ENCODE data around the gene ZNF774.

Gene ZNF774

GRCh38 chr15:90315278-90315982, 36.7 kb upstream of the ZNF774 start:
- Histone ChIP-seq H3K36me3 (ENCODE audit: control insufficient read depth, insufficient read depth, low read length) (no peaks in the 10 kb centered on the region), H3K4me3 (replicated peaks; ENCODE audit: low read depth, low read length) (no peak overlapping the region), H3K27me3 (replicated peaks; ENCODE audit: control insufficient read depth, insufficient read depth, low read length) (no peaks in the 10 kb centered on the region)
- no peak for TF ChIP-seq CTCF (IDR thresholded peaks at IDR 0.05; ENCODE audit: insufficient read depth, low read length, poor library complexity, severe bottlenecking)
- DNase-seq (ENCODE audit: extremely low read depth, insufficient read length): no peak

DNA sequence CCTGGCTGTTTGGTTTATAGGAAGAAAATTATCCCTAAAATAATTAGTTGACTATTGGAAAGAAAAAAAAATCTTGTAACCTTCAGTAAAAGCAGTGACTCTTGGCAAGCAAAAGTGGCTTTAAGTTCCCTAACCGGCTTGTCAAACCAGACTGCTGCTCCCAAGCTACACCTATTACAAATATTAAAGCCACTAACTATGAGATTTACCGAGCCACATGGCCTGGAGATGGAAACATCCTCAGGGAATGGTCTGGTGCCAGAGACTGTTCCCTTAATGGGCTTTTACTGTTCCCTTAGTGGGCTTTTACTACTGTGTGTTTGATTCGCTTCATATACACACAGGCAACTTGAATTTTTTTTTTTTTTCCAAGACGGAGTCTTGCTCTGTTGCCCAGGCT, 35.9 kb upstream of the ZNF774 start:
- TF ChIP-seq CTCF (IDR thresholded peaks at IDR 0.05; ENCODE audit: insufficient read depth, low read length, poor library complexity, severe bottlenecking): no peak
- Histone ChIP-seq H3K36me3 (ENCODE audit: control insufficient read depth, insufficient read depth, low read length) (no peaks in the 10 kb centered on the region), H3K27me3 (replicated peaks; ENCODE audit: control insufficient read depth, insufficient read depth, low read length) (no peaks in the 10 kb centered on the region), H3K4me3 (replicated peaks; ENCODE audit: low read depth, low read length) (no peak overlapping the region)
- no peak for DNase-seq (ENCODE audit: extremely low read depth, insufficient read length)

DNA sequence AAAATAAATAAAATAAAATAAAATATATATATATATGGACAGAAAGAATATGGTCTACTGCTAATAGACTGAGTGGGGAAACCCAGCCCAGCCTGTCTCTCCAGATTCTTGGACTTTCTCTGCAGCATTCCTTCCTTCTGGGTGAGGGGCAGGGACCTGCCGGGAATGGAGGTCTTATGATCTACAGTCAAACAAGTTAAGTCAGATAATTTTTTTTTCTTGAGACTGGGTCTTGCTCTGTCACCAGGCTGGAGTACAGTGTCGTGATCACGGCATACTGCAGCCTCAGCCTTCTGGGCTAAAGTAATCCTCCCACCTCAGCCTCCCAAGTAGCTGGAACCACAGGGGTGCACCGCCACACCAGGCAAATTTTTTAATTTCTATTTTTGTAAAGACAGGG, 33.5 kb upstream of the ZNF774 start:
- Histone ChIP-seq H3K27me3 (replicated peaks; ENCODE audit: control insufficient read depth, insufficient read depth, low read length) (no peaks in the 10 kb centered on the region), H3K4me3 (replicated peaks; ENCODE audit: low read depth, low read length) (no peak overlapping the region), H3K36me3 (ENCODE audit: control insufficient read depth, insufficient read depth, low read length) (no peaks in the 10 kb centered on the region)
- no peak for DNase-seq (ENCODE audit: extremely low read depth, insufficient read length)
- no peak for TF ChIP-seq CTCF (IDR thresholded peaks at IDR 0.05; ENCODE audit: insufficient read depth, low read length, poor library complexity, severe bottlenecking)

DNA sequence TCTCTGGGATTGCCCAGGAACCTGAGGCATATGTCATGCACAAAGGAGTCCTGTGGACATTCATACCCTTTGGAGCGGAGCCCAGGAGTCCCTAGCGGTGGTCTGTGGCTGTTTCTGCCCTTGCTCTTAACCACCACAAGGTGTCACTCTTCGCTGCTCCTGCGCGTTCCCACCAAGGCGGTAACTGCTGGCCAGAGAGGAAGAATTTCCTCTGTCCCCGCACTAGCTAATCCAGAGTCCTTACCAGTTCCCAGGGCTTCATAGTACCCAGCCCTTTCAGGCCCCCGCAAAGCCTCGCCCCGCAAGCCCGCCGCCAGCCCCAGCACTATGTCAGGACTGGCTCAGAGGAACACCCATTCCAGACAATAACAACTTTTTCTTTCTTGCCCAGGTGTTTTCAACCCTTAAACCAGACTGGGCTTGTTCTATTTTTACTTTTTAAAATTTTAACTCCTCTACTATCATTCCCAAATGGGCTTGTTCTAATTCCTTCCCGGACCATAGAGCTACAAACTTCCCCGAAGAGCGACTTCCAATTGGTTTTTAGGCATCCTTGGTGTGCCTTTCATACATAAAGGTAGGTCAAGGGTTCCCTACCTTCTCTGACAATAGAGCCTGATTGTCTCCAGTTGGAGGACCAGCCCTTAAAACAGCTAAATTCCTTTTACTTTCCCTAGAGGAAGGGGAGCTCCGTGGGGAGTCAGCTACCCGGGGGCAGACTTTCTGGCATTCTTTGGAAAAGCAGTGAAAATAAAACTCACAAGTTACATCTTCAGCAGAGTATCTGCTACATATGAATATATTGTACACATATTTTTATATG, 31.8 kb upstream of the ZNF774 start:
- H3K4me3 ChIP-seq (replicated peaks; ENCODE audit: low read depth, low read length): no peak overlapping the region
- no peaks in the 10 kb centered on the region for H3K27me3 ChIP-seq (replicated peaks; ENCODE audit: control insufficient read depth, insufficient read depth, low read length)
- TF ChIP-seq CTCF (IDR thresholded peaks at IDR 0.05; ENCODE audit: insufficient read depth, low read length, poor library complexity, severe bottlenecking): peak; percentile 99
- no peaks in the 10 kb centered on the region for H3K36me3 ChIP-seq (ENCODE audit: control insufficient read depth, insufficient read depth, low read length)
- peak; percentile 51 for DNase-seq (ENCODE audit: extremely low read depth, insufficient read length)

- Histone ChIP-seq H3K27me3 (replicated peaks; ENCODE audit: control insufficient read depth, insufficient read depth, low read length) (no peaks in the 10 kb centered on the region), H3K36me3 (ENCODE audit: control insufficient read depth, insufficient read depth, low read length) (no peaks in the 10 kb centered on the region), H3K4me3 (replicated peaks; ENCODE audit: low read depth, low read length) (no peak overlapping the region)
- DNase-seq (ENCODE audit: extremely low read depth, insufficient read length): no peak
- TF ChIP-seq CTCF (IDR thresholded peaks at IDR 0.05; ENCODE audit: insufficient read depth, low read length, poor library complexity, severe bottlenecking): no peak
Measured at GRCh38 chr15:90320885-90321278, 31.2 kb upstream of the ZNF774 start.

All from GM06990 (cell line).